GM18505 (cell line): ENCODE results near the gene NSRP1.

Source experiments
- ATAC-seq: cut with Tn5 transposase; IDR thresholded peaks from one replicate; pipeline ENCODE4 v1.9.1; 2021; ENCODE audit not compliant: unreplicated experiment
- POLR2A ChIP-seq: IDR thresholded peaks from 4 replicates; pipeline ENCODE4 v1.6.1; 2011; ENCODE audit warnings: borderline replicate concordance; ENCODE audit not compliant: insufficient read depth, insufficient read length; ENCODE audit errors: extremely low read depth

NSRP1 gene

GRCh38 chr17:30210366-30210765 lies 93.8 kb downstream of the NSRP1 start:
- no peak for TF ChIP-seq POLR2A
- ATAC-seq: no peak

GRCh38 chr17:30210901-30211300 lies 94.3 kb downstream of the NSRP1 start:
- no peak for ATAC-seq
- TF ChIP-seq POLR2A: no peak

DNA sequence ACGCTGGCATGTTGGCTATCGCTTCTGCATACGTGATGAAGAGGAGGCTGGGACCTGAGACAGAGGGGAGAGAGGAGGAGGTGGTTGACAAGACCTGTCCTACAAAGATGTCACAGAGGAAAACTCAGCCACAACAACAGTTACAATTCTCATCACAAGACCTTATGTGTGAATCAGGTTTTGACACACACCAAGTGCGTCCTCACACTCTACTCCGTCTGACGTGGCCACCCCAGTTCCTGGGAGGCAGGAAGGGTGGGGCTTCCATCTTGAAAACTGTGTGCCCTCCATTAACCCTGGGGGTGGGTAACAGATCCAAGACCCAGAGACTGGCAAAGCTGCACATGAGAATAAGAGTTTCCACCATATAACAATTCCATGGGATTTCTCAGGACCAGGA lies 94.8 kb downstream of the NSRP1 start:
- TF ChIP-seq POLR2A: no peak
- ATAC-seq: no peak

DNA sequence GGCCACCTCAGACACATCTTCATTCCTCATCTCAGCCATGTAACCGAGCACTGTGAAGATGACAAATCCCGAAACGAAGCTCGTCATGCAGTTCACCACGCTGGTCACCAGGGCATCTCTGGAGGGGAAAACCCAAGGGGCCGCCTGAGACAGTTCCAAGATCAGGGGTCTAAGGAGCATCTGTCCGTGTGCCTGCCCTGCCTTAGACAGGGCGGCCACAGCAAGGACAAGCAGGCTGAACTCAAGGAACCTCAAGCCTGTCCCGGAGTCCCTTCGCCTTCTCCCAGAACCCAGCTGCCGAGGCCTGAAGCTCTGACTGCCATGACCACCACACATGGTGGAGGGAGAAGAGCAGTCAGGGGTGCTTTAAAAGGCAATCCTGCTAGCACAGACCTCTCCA lies 96.1 kb downstream of the NSRP1 start:
- peak; percentile 36 for TF ChIP-seq POLR2A
- ATAC-seq: peak; percentile 69

DNA sequence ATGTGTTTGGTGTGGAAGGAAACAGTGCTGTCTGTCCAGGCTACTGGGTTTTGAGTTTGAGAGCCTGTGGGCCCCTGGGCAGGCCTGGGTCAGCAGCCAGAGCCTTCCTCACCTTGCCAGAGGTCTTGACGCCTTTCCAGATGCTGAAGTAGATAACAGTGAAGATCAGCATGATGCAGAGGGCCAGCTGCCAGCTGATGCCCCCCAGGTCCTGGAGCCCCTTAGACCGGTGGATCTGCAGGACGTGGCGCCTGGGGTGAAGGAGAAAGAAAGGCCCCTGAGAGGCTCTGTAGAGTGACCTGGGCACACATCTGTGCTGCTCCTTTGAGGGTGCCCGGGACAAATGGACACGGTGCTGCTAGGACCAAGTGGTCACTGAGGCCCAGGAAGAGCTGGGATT lies 100.4 kb downstream of the NSRP1 start:
- TF ChIP-seq POLR2A: no peak
- no peak for ATAC-seq

- no peak for ATAC-seq
- no peak for TF ChIP-seq POLR2A
These were observed 101.2 kb downstream of the NSRP1 start for GRCh38 chr17:30217746-30218245.

DNA sequence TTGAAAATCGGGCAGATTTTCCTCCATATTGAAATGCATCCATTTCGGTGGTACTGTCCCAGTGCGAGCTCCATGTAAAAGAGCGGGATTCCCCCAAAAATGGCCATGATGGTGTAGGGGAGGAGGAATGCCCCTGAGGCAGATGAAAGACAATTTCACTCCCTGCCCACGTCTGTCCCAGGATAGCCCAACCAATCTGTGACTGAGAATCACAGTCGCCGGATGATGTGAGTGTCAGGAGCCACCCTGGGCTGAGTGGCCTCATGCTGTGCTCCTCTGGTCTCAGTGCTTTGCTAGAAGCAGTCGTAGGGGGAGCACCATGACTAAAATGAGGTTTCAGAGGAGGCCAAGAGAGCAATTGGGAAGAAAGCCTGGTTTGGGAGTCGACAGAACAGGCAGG lies 102.2 kb downstream of the NSRP1 start:
- no peak for TF ChIP-seq POLR2A
- no peak for ATAC-seq

DNA sequence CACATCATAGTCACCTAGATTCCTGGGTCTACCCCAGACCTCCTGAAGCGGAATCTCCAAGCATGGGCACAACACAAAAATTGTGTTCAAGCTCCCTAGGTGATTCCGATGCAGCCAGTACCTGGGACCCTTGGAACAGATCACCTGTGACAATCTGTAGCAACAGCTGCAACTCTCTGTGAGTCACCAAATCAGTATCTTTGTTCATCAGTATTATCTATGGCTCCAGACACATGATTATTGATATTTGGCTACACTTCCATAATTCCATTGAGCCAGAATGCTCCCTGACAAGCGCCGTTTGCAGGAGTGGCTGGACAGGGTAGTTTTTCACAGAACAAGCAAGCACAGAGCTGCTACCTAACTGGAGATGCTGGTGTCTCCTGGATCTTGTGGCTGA lies 102.7 kb downstream of the NSRP1 start:
- ATAC-seq: no peak
- no peak for TF ChIP-seq POLR2A

DNA sequence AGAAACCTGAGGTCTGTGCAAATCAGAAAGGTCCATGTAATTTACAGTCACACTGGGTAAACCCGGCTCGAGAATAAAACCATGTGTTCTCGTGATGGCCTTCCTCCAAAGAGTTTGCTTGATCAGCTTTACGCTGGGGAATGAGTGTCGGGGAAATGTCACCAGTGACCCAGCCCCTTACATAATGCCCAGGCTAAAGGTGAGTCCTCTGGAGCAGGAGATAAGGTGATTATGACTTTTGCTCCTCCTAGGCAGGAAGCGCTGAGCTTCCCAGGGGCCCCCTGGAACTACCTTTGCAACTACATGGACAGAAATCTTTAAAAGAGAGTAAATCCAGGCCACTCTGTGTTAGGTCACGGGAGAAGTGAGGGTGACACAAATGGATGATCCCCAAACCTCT lies 103.2 kb downstream of the NSRP1 start:
- no peak for ATAC-seq
- TF ChIP-seq POLR2A: no peak

GRCh38 chr17:30220414-30220813 lies 103.8 kb downstream of the NSRP1 start:
- no peak for TF ChIP-seq POLR2A
- ATAC-seq: no peak

GRCh38 chr17:30221346-30221745 lies 104.7 kb downstream of the NSRP1 start:
- ATAC-seq: no peak
- TF ChIP-seq POLR2A: no peak

DNA sequence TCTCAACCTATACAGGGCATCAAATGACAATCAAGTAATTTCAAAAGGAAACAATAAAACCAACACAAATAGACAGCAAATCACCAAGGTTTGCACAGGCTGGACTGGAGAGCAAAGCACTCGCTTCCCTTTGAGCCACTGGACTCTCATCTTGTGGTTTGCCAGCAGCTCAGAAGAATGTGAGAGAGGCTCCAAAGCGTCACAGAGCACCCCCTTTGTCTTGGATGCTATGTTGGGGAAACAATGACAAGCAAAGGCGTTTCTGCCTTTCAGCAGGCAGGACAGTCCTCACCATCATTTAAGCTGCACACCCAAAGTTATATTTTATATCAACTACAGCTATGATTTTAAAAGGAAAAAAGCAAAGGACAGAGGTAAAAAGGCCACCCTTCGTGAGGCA lies 105.6 kb downstream of the NSRP1 start:
- no peak for ATAC-seq
- no peak for TF ChIP-seq POLR2A

GRCh38 chr17:30222721-30223175 lies 106.1 kb downstream of the NSRP1 start:
- TF ChIP-seq POLR2A: no peak
- no peak for ATAC-seq

DNA sequence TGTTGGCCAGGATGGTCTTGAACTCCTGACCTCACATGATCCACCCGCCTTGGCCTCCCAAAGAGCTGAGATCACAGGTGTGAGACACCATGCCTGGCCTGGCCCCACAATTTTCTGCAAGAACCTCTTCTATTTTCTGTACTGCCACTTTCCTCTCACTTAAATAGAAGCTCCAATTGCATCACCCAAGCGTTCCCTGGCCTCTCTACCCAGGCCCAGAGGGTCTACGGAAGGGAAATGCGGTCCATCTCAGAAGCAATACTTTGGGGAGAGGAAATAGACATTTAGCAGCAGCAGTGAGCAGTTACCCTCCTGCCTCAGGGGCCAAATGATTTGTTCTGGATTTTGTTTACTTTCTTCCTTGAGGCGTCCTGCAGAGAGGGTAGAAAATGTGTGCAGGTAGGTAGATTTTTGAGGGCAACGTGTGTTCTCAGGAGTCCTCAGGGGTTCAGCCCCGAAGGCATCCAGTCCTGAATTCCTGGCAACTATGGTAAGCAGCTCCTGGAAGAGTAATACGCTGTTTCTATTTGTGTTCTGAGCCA lies 107.9 kb downstream of the NSRP1 start:
- ATAC-seq: no peak
- no peak for TF ChIP-seq POLR2A

DNA sequence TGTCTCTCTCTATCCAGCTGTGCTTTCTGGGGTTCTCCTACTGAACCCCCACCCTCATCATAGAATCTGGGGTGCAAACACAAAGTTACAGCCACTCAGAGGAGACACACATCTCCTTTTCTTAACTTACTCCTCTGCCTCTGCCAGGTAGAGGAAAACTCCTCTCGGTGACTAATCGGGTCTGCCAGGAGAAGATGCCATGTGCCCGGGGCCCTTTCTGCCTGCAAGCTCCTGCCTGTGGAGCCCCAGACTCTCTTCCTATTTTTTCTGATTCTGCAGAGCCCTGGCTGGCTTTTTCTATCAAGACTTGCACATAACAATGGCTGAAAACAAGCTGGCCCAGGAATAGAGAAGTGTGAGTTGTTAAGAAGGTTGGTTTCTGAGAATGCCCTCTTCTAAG lies 108.5 kb downstream of the NSRP1 start:
- ATAC-seq: no peak
- no peak for TF ChIP-seq POLR2A
